Mesendoderm (in vitro differentiated cells): Measurements from ENCODE around the gene TRPC6.

Experiments
- DNase-seq: peaks from one replicate; pipeline ENCODE4 v3.0.0; 2013
- H2AK5ac ChIP-seq: 2 replicates; pipeline ENCODE4 v1.6.1; 2013; ENCODE audit warnings: low read length, inconsistent platforms
- H2BK120ac ChIP-seq: 2 replicates; pipeline ENCODE4 v1.6.1; 2013; ENCODE audit warnings: low read depth, mild to moderate bottlenecking, low read length, moderate library complexity, mixed read lengths
- H2BK15ac ChIP-seq: replicated peaks from 2 replicates; pipeline ENCODE4 v1.6.1; 2013; ENCODE audit warnings: low read depth, mild to moderate bottlenecking, moderate library complexity
- H2BK5ac ChIP-seq: 2 replicates; pipeline ENCODE4 v1.6.1; 2013; ENCODE audit warnings: low read length, inconsistent platforms
- H3K18ac ChIP-seq: 2 replicates; pipeline ENCODE4 v1.6.1; 2013; ENCODE audit warnings: mild to moderate bottlenecking, low read length, mixed read lengths
- H3K23ac ChIP-seq: one replicate; pipeline ENCODE4 v1.6.1; 2013; ENCODE audit warnings: low read length
- H3K27ac ChIP-seq: 2 replicates; pipeline ENCODE4 v1.5.1; 2013; ENCODE audit warnings: low read depth, mild to moderate bottlenecking, inconsistent platforms, low read length, moderate library complexity
- H3K27me3 ChIP-seq: 2 replicates; pipeline ENCODE4 v1.6.1; 2013; ENCODE audit warnings: low read length, control low read depth, mild to moderate bottlenecking, inconsistent platforms; ENCODE audit not compliant: insufficient read depth, poor library complexity
- H3K36me3 ChIP-seq: 2 replicates; pipeline ENCODE4 v1.6.1; 2013; ENCODE audit warnings: low read length, inconsistent platforms; ENCODE audit not compliant: control insufficient read depth, insufficient read depth
- H3K4ac ChIP-seq: one replicate; pipeline ENCODE4 v1.6.1; 2013; ENCODE audit warnings: low read depth, mild to moderate bottlenecking, low read length, moderate library complexity
- H3K4me1 ChIP-seq: 2 replicates; pipeline ENCODE4 v1.6.1; 2013; ENCODE audit warnings: low read depth, low read length, inconsistent platforms; ENCODE audit not compliant: control insufficient read depth
- H3K4me2 ChIP-seq: 2 replicates; pipeline ENCODE4 v1.6.1; 2013; ENCODE audit warnings: low read length
- H3K4me3 ChIP-seq: 2 replicates; pipeline ENCODE4 v1.5.1; 2013; ENCODE audit warnings: mild to moderate bottlenecking, low read length
- H3K56ac ChIP-seq: one replicate; pipeline ENCODE4 v1.6.1; 2013; ENCODE audit warnings: low read length
- H3K79me1 ChIP-seq: 2 replicates; pipeline ENCODE4 v1.6.1; 2013; ENCODE audit warnings: low read length, inconsistent platforms
- H3K79me2 ChIP-seq: 2 replicates; pipeline ENCODE4 v1.6.1; 2013; ENCODE audit warnings: mild to moderate bottlenecking, low read length; ENCODE audit not compliant: control insufficient read depth, insufficient read depth
- H3K9ac ChIP-seq: 2 replicates; pipeline ENCODE4 v1.6.1; 2013; ENCODE audit warnings: low read length, inconsistent platforms
- H4K5ac ChIP-seq: one replicate; pipeline ENCODE4 v1.6.1; 2013; ENCODE audit warnings: low read length
- H4K8ac ChIP-seq: one replicate; pipeline ENCODE4 v1.6.1; 2013; ENCODE audit warnings: low read depth, mild to moderate bottlenecking, control low read depth, low read length, moderate library complexity
- WGBS: extraction: QIAGEN DNeasy Blood & Tissue Kit; methylation state at CpG from one replicate; pipeline ENCODE4 v1.1.7; 2013; ENCODE audit warnings: low lambda C conversion rate, missing lambda C conversion rate; ENCODE audit not compliant: insufficient coverage; ENCODE audit errors: extremely low coverage; 5-methylcytosine and 5-hydroxymethylcytosine counted together

TRPC6 gene

DNA sequence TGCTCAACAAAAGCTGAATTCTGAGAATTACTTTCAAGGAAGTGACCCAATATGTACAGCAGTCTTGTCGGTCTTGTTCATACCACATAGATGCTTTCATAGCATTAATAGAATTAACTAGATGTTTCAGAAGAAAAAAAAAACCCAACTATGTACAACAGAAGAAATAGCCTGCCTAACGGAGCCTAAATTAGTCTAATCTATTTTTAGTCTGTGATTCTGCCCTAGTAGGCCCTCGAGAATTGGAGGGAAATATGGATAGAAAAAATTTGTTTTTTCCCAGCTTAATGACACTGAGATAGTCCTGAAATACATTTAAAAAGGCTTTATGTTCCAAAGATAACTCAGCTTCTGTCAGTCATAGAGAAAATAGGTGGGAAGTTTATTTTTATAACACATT lies 17.1 kb upstream of the TRPC6 start:
- DNase-seq = no peak
- WGBS = no CpG with 5 or more reads among the region's 3 CpGs
- Histone ChIP-seq H2AK5ac (no peak overlapping the region), H3K56ac (no peak overlapping the region), H3K18ac (no peak overlapping the region), H3K27ac (no peak overlapping the region), H4K8ac (no peak overlapping the region), H3K4me3 (no peak overlapping the region), H3K4ac (no peak overlapping the region), H2BK15ac (no peak overlapping the region), H3K4me2 (no peak overlapping the region), H2BK5ac (no peak overlapping the region), H3K23ac (no peak overlapping the region), H3K4me1 (no peaks in the 10 kb centered on the region), H2BK120ac (no peak overlapping the region), H3K27me3 (no peaks in the 10 kb centered on the region), H3K79me2 (no peaks in the 10 kb centered on the region), H3K79me1 (no peaks in the 10 kb centered on the region), H3K9ac (no peak overlapping the region), H4K5ac (no peak overlapping the region), H3K36me3 (no peaks in the 10 kb centered on the region)

DNA sequence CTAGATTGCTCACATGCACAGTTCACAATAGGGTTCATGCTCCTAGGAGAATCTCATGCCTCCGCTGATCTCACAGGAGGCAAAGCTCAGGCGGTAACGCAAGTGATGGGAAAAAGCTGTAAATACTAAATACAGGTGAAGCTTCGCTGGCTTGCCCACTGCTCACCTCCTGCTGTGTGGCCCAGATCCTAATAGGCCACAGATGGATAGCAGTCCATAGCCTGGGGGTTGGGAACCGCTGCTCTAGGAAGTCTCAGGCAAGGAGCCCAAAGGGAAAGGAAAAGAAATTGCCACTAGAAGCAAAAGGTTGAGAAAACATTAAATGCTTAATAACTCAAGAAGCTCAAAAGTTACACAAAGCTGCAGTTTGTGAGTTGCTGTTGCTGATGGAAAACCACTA lies 3.2 kb upstream of the TRPC6 start:
- no peak for DNase-seq
- H3K27ac ChIP-seq = no peak overlapping the region
- no peak overlapping the region for H2BK15ac ChIP-seq
- no peak overlapping the region for H3K4me3 ChIP-seq
- H4K5ac ChIP-seq = no peak overlapping the region
- no peak overlapping the region for H2AK5ac ChIP-seq
- H3K18ac ChIP-seq = no peak overlapping the region
- no peak overlapping the region for H3K4ac ChIP-seq
- H3K4me1 ChIP-seq = no peaks in the 10 kb centered on the region
- no peaks in the 10 kb centered on the region for H3K79me2 ChIP-seq
- H2BK120ac ChIP-seq = no peak overlapping the region
- no peak overlapping the region for H3K23ac ChIP-seq
- H3K27me3 ChIP-seq = peaks cover 9% of the 10 kb centered on the region
- no peaks in the 10 kb centered on the region for H3K79me1 ChIP-seq
- H3K9ac ChIP-seq = no peak overlapping the region
- no peak overlapping the region for H2BK5ac ChIP-seq
- no peak overlapping the region for H3K56ac ChIP-seq
- no peak overlapping the region for H3K4me2 ChIP-seq
- no peaks in the 10 kb centered on the region for H3K36me3 ChIP-seq
- no peak overlapping the region for H4K8ac ChIP-seq
- WGBS = no CpG with 5 or more reads among the region's 5 CpGs

DNA sequence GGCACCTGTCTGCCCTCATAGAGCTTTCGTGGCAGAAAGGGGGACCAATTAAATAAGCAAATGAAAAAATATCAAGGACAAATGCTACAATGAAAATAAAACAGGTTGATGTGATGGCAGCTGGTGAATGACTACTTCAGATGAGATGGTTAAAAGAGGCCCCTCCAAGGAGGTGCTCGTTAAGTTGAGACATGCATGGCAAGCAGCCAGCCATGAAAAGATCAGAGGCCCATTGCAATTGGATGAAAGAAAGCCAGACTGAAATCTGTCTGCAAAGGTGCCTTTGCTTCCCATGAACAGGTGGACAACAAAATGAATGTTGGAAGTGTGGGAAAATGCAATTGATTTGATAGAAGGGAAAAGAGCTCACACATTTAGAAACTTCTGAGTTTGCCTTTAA lies 848 bp upstream of the TRPC6 start:
- no peak for DNase-seq
- H3K79me1 ChIP-seq = no peaks in the 10 kb centered on the region
- no peak overlapping the region for H2BK5ac ChIP-seq
- no peaks in the 10 kb centered on the region for H3K79me2 ChIP-seq
- no CpG with 5 or more reads among the region's 2 CpGs for WGBS
- H3K4me1 ChIP-seq = no peaks in the 10 kb centered on the region
- H3K18ac ChIP-seq = no peak overlapping the region
- H4K8ac ChIP-seq = no peak overlapping the region
- H3K23ac ChIP-seq = no peak overlapping the region
- H2AK5ac ChIP-seq = no peak overlapping the region
- H3K4me2 ChIP-seq = no peak overlapping the region
- H4K5ac ChIP-seq = no peak overlapping the region
- H3K4ac ChIP-seq = no peak overlapping the region
- peaks cover 11% of the 10 kb centered on the region for H3K27me3 ChIP-seq
- no peak overlapping the region for H3K9ac ChIP-seq
- H3K27ac ChIP-seq = no peak overlapping the region
- no peak overlapping the region for H2BK120ac ChIP-seq
- H3K36me3 ChIP-seq = no peaks in the 10 kb centered on the region
- H3K56ac ChIP-seq = no peak overlapping the region
- no peak overlapping the region for H2BK15ac ChIP-seq
- H3K4me3 ChIP-seq = no peak overlapping the region

GRCh38 chr11:101584129-101584515 lies 315 bp upstream of the TRPC6 start:
- Histone ChIP-seq H3K4me3 (no peak overlapping the region), H2BK5ac (no peak overlapping the region), H3K36me3 (no peaks in the 10 kb centered on the region), H3K79me1 (no peaks in the 10 kb centered on the region), H3K4ac (no peak overlapping the region), H3K56ac (no peak overlapping the region), H2BK120ac (no peak overlapping the region), H3K4me1 (no peaks in the 10 kb centered on the region), H3K27ac (no peak overlapping the region), H3K79me2 (no peaks in the 10 kb centered on the region), H2BK15ac (no peak overlapping the region), H2AK5ac (no peak overlapping the region), H3K27me3 (peaks cover 11% of the 10 kb centered on the region), H3K4me2 (no peak overlapping the region), H3K18ac (no peak overlapping the region), H3K23ac (no peak overlapping the region), H3K9ac (no peak overlapping the region), H4K5ac (no peak overlapping the region), H4K8ac (no peak overlapping the region)
- no CpG with 5 or more reads among the region's 8 CpGs for WGBS
- DNase-seq = no peak

DNA sequence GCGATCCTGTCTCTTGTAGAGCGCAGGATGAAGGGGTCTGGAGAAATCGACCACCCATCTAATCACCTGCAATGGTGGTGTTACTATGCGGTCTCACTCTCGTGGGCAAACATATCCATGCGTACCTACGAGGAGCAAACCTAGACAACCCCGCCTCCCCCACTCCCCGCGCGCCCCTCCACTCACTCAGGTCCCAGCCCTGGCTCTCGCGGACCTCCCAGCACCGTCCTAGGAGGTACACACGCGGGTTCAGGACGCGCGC lies 887 bp downstream of the TRPC6 start:
- WGBS = no CpG with 5 or more reads among the region's 19 CpGs
- Histone ChIP-seq H3K27ac (no peak overlapping the region), H3K4me3 (peak overlapping the region; percentile 48), H2BK5ac (no peak overlapping the region), H3K18ac (no peak overlapping the region), H3K56ac (peak overlapping the region; percentile 83), H2AK5ac (no peak overlapping the region), H4K8ac (no peak overlapping the region), H2BK120ac (no peak overlapping the region), H3K27me3 (peaks cover 11% of the 10 kb centered on the region), H3K79me1 (no peaks in the 10 kb centered on the region), H3K4ac (no peak overlapping the region), H3K79me2 (no peaks in the 10 kb centered on the region), H3K9ac (peak overlapping the region; percentile 63), H3K36me3 (no peaks in the 10 kb centered on the region), H3K23ac (peak overlapping the region; percentile 94), H4K5ac (no peak overlapping the region), H3K4me2 (peak overlapping the region; percentile 97), H3K4me1 (no peaks in the 10 kb centered on the region), H2BK15ac (no peak overlapping the region)
- DNase-seq = no peak

DNA sequence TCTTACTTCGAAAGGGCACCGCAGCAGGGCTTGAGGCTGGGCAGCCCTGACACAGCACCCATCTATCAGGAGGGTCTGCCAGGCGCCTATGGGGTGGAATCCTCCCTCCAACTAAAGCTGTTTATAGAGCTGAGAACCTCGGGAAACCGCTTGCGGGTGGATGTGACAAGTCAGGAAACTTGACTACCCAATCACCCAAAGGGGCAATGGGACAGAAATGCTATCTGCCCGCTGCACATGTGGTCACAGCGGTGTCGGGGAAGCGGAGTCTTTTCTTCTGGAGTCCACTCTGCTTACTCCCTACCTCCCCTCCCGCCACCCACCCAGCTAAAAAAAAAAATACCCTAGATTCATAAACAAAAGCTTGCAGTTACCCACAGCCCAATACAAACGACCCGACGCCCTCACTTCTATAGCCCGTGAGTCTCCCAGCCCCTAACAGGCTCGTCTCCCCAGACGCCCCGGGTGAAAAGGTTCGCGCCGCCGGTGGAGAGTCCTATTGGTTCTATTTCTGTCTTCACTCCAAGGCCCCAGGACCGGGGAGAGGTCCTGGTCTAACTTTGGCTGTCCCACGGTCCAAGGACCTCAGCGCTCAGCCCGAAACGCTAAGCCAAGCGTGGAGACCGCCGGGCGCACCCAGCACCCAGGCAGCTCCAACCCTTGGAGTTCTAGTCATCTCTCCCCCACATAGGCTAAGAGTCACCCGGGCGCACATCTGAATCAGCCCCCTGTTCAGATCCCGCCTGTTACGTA lies 1.4 kb downstream of the TRPC6 start:
- Histone ChIP-seq H3K27ac (no peak overlapping the region), H3K79me1 (no peaks in the 10 kb centered on the region), H3K4me1 (no peaks in the 10 kb centered on the region), H2BK15ac (no peak overlapping the region), H3K9ac (peak overlapping the region; percentile 48), H3K23ac (peak overlapping the region; percentile 80), H3K4me2 (peak overlapping the region; percentile 97), H3K27me3 (peaks cover 11% of the 10 kb centered on the region), H3K4ac (no peak overlapping the region), H3K56ac (peak overlapping the region; percentile 83), H2BK5ac (no peak overlapping the region), H3K36me3 (no peaks in the 10 kb centered on the region), H4K8ac (no peak overlapping the region), H2AK5ac (no peak overlapping the region), H3K79me2 (no peaks in the 10 kb centered on the region), H2BK120ac (no peak overlapping the region), H3K4me3 (peak overlapping the region; percentile 47), H3K18ac (no peak overlapping the region), H4K5ac (no peak overlapping the region)
- no CpG with 5 or more reads among the region's 35 CpGs for WGBS
- DNase-seq = peak; percentile 23
